ENCODE data around the gene CPEB4. TPM values are rescaled to one million over a fixed set of nuclear protein-coding genes. Genes with fewer than 3 reads are reported as not detected.

The CPEB4 gene
- total RNA-seq, 1 donor from 2014 or later = 14.1 TPM

DNA sequence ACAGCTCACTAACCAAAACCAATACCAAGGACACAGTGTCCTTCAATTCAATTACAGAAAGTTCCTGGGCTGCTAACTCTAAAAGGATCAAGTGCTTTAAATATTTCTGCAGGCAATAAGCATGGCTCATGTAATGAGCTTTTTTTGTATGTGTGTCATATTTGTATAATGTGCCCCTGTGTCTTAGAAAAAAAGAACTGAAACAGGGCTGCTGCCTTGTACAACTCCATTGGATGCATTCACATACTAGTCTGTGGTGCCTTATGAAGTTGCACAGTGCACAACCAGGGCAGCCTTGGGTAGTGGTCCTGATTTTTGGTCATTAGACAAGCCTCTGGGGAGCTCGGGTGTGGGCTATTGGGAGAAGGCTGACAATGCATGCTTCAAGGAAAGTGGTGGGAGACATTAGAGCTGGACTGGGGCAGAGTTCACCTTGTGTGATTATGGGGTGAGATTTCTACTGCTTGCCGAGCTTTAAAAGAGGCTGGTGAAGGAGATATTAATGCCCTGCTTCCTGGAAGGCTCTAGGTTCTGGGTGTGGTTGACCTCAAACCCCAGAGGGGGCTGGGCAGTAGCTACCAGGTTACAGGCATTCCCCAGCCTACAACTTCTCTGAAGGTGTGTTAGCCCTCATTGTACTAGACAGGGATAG, 3.6 kb upstream of the CPEB4 start:
- peaks cover 13% of the 10 kb centered on the region for H3K36me3 Mint-ChIP-seq (ENCODE audit: low read depth)
- peak overlapping the region; percentile 25 for H3K4me3 Mint-ChIP-seq
- peaks cover 57% of the 10 kb centered on the region for H3K4me1 Mint-ChIP-seq (ENCODE audit: low read depth)
- intact Hi-C loops (cut with micrococcal nuclease) = loop anchor here (5.0 to 10.0 kb wide), 4 partner anchors 102 to 1877 kb away; partner anchors contain the start of genes BNIP1, DUSP1 and FBXW11
- H3K27ac Mint-ChIP-seq = peak overlapping the region; percentile 53
- H3K9me3 Mint-ChIP-seq = peaks cover 25% of the 10 kb centered on the region
- no peaks in the 10 kb centered on the region for H3K27me3 Mint-ChIP-seq (ENCODE audit: insufficient read depth)
- DNase-seq (ENCODE audit: low spot score) = peak; percentile 43

GRCh38 chr5:173885054-173885443, 3.1 kb upstream of the CPEB4 start:
- H3K9me3 Mint-ChIP-seq = peaks cover 25% of the 10 kb centered on the region
- no peak overlapping the region for H3K27ac Mint-ChIP-seq
- H3K36me3 Mint-ChIP-seq (ENCODE audit: low read depth) = peaks cover 13% of the 10 kb centered on the region
- H3K27me3 Mint-ChIP-seq (ENCODE audit: insufficient read depth) = no peaks in the 10 kb centered on the region
- peaks cover 62% of the 10 kb centered on the region for H3K4me1 Mint-ChIP-seq (ENCODE audit: low read depth)
- peak overlapping the region; percentile 62 for H3K4me3 Mint-ChIP-seq
- intact Hi-C loops (cut with micrococcal nuclease) = loop anchor here (5.0 to 10.0 kb wide), 4 partner anchors 103 to 1878 kb away; partner anchors contain the start of genes BNIP1, DUSP1 and FBXW11
- DNase-seq (ENCODE audit: low spot score) = no peak

DNA sequence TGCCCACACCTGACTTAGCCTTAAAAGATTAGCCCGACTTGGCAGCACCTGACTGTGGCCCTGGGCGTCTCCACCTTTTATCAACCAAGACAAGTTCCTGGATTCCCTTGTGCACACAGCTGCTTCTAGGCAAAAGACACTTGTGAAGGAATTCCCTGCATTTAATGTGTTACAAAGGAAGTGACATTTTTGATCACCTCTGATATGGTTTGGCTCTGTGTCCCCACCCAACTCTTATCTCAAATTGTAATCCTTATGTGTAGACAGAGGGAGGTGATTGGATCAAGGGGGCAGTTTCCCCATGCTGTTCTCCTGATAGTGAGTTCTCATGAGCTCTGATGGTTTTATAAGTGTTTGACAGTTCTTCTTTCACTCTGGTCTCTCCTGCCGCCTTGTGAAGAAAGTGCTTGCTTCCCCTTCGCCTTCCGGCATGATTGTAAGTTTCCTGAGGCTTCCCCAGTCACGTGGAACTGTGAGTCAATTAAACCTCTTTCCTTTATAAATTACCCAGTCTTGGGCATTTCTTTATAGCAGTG, 2.6 kb upstream of the CPEB4 start:
- H3K4me1 Mint-ChIP-seq (ENCODE audit: low read depth) = peaks cover 67% of the 10 kb centered on the region
- H3K9me3 Mint-ChIP-seq = peaks cover 25% of the 10 kb centered on the region
- peak overlapping the region; percentile 62 for H3K4me3 Mint-ChIP-seq
- intact Hi-C loops (cut with micrococcal nuclease) = loop anchor here (2.0 to 10.0 kb wide), 5 partner anchors 65 to 1878 kb away; partner anchors contain the start of genes BNIP1, DUSP1 and FBXW11
- no peaks in the 10 kb centered on the region for H3K27me3 Mint-ChIP-seq (ENCODE audit: insufficient read depth)
- no peak for DNase-seq (ENCODE audit: low spot score)
- H3K27ac Mint-ChIP-seq = peak overlapping the region; percentile 45
- peaks cover 13% of the 10 kb centered on the region for H3K36me3 Mint-ChIP-seq (ENCODE audit: low read depth)

DNA sequence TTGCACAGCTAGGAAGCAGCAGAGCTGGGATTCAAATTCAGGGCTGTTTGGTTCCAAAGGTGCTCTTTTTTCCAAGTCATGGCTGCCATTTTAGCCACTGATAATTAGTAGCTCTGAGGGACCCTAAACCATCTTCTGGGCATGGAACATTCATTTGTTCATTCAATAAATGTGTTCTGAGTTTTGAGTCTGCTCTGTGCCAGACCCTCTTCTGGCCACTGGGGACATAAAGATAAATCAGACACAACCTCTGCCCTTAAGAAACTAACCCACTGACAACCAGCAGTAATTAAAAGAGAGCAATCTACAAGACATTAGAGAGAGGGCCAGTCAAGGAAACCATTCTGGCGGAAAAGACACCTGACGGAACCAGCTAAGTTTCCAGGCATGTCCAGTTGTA, 2.0 kb upstream of the CPEB4 start:
- Mint-ChIP-seq H3K36me3 (ENCODE audit: low read depth) (peaks cover 13% of the 10 kb centered on the region), H3K9me3 (peaks cover 25% of the 10 kb centered on the region), H3K27ac (no peak overlapping the region), H3K27me3 (ENCODE audit: insufficient read depth) (no peaks in the 10 kb centered on the region), H3K4me3 (no peak overlapping the region), H3K4me1 (ENCODE audit: low read depth) (peaks cover 71% of the 10 kb centered on the region)
- no peak for DNase-seq (ENCODE audit: low spot score)
- intact Hi-C loops (cut with micrococcal nuclease) = loop anchor here (2.0 to 10.0 kb wide), 5 partner anchors 65 to 1879 kb away; partner anchors contain the start of genes BNIP1, DUSP1 and FBXW11

GRCh38 chr5:173888473-173889131, 453 bp downstream of the CPEB4 start:
- H3K27me3 Mint-ChIP-seq (ENCODE audit: insufficient read depth) = no peaks in the 10 kb centered on the region
- intact Hi-C loops (cut with micrococcal nuclease) = loop anchor here (1.0 to 10.0 kb wide), 9 partner anchors 30 to 1881 kb away; partner anchors contain the start of genes BNIP1, BOD1, CREBRF and DUSP1
- H3K4me3 Mint-ChIP-seq = peak overlapping the region; percentile 91
- DNase-seq (ENCODE audit: low spot score) = no peak
- peak overlapping the region; percentile 98 for H3K27ac Mint-ChIP-seq
- H3K4me1 Mint-ChIP-seq (ENCODE audit: low read depth) = peaks cover 77% of the 10 kb centered on the region
- peaks cover 4% of the 10 kb centered on the region for H3K36me3 Mint-ChIP-seq (ENCODE audit: low read depth)
- H3K9me3 Mint-ChIP-seq = peaks cover 9% of the 10 kb centered on the region

- peaks cover 3% of the 10 kb centered on the region for H3K36me3 Mint-ChIP-seq (ENCODE audit: low read depth)
- peaks cover 69% of the 10 kb centered on the region for H3K4me1 Mint-ChIP-seq (ENCODE audit: low read depth)
- peak overlapping the region; percentile 91 for H3K4me3 Mint-ChIP-seq
- DNase-seq (ENCODE audit: low spot score) = no peak
- H3K27me3 Mint-ChIP-seq (ENCODE audit: insufficient read depth) = no peaks in the 10 kb centered on the region
- no peak overlapping the region for H3K27ac Mint-ChIP-seq
- H3K9me3 Mint-ChIP-seq = no peaks in the 10 kb centered on the region
- intact Hi-C loops (cut with micrococcal nuclease) = no loop called here
These were observed 2.2 kb downstream of the CPEB4 start for GRCh38 chr5:173890195-173890991.

DNA sequence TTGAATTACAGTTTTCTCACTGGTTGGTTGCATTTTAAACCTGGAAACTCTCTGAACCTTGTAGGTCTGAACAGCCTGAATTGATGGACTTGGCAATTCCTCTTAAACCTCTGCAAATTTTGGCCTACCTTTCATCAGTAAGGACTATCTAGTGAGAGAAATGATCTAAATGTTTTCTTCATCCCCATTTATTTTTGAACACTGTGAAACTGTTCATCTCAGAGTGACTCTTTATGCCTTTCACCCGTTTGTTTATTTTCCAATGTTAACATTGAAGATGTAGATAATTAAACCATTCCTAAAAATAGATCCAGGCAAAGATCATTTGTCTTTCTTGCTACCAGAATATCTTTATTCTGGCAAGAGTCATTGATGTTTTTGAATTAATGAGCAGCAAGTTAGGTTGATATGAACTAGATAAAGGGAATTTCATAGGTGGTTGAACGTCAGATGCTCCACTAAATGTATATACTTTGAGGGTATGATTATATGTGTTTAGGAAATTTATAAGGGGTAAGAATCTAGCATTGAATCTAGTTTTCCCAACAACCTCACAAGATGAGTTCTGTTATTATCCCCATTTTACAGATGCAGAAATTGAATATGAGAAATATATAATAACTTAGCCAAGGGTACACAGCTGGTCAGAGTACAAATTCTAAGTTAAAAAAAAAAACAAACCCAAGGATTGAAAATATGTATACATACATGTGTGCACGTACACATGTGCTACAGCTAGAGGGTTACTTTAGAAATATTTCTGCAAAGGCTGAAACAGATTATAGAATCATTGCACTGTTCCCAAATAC, 3.4 kb downstream of the CPEB4 start:
- H3K4me3 Mint-ChIP-seq = peak overlapping the region; percentile 66
- intact Hi-C loops (cut with micrococcal nuclease) = loop anchor here (1.0 kb wide), 1 partner anchor 12 kb away; no protein-coding TSS in a partner anchor
- H3K27ac Mint-ChIP-seq = no peak overlapping the region
- no peak for DNase-seq (ENCODE audit: low spot score)
- H3K4me1 Mint-ChIP-seq (ENCODE audit: low read depth) = peaks cover 59% of the 10 kb centered on the region
- no peaks in the 10 kb centered on the region for H3K27me3 Mint-ChIP-seq (ENCODE audit: insufficient read depth)
- H3K9me3 Mint-ChIP-seq = no peaks in the 10 kb centered on the region
- peaks cover 5% of the 10 kb centered on the region for H3K36me3 Mint-ChIP-seq (ENCODE audit: low read depth)

- Mint-ChIP-seq H3K9me3 (no peaks in the 10 kb centered on the region), H3K4me3 (no peak overlapping the region), H3K27me3 (ENCODE audit: insufficient read depth) (no peaks in the 10 kb centered on the region), H3K36me3 (ENCODE audit: low read depth) (peaks cover 5% of the 10 kb centered on the region), H3K27ac (no peak overlapping the region), H3K4me1 (ENCODE audit: low read depth) (peaks cover 44% of the 10 kb centered on the region)
- DNase-seq (ENCODE audit: low spot score) = no peak
- intact Hi-C loops (cut with micrococcal nuclease) = no loop called here
These were observed 5.0 kb downstream of the CPEB4 start for GRCh38 chr5:173893192-173893561.

- H3K27ac Mint-ChIP-seq = no peak overlapping the region
- H3K27me3 Mint-ChIP-seq (ENCODE audit: insufficient read depth) = no peaks in the 10 kb centered on the region
- peaks cover 8% of the 10 kb centered on the region for H3K36me3 Mint-ChIP-seq (ENCODE audit: low read depth)
- intact Hi-C loops (cut with micrococcal nuclease) = no loop called here
- no peak for DNase-seq (ENCODE audit: low spot score)
- H3K9me3 Mint-ChIP-seq = no peaks in the 10 kb centered on the region
- no peak overlapping the region for H3K4me3 Mint-ChIP-seq
- peaks cover 30% of the 10 kb centered on the region for H3K4me1 Mint-ChIP-seq (ENCODE audit: low read depth)
These were observed 7.4 kb downstream of the CPEB4 start for GRCh38 chr5:173895401-173896165.

GRCh38 chr5:173896631-173897030, 8.5 kb downstream of the CPEB4 start:
- Mint-ChIP-seq H3K4me1 (ENCODE audit: low read depth) (peaks cover 21% of the 10 kb centered on the region), H3K9me3 (no peaks in the 10 kb centered on the region), H3K27ac (no peak overlapping the region), H3K4me3 (no peak overlapping the region), H3K36me3 (ENCODE audit: low read depth) (peaks cover 10% of the 10 kb centered on the region), H3K27me3 (ENCODE audit: insufficient read depth) (no peaks in the 10 kb centered on the region)
- DNase-seq (ENCODE audit: low spot score) = no peak
- intact Hi-C loops (cut with micrococcal nuclease) = no loop called here

GRCh38 chr5:173901705-173902104, 13.6 kb downstream of the CPEB4 start:
- peaks cover 11% of the 10 kb centered on the region for H3K36me3 Mint-ChIP-seq (ENCODE audit: low read depth)
- H3K27me3 Mint-ChIP-seq (ENCODE audit: insufficient read depth) = no peaks in the 10 kb centered on the region
- no peak overlapping the region for H3K4me3 Mint-ChIP-seq
- intact Hi-C loops (cut with micrococcal nuclease) = no loop called here
- peaks cover 13% of the 10 kb centered on the region for H3K4me1 Mint-ChIP-seq (ENCODE audit: low read depth)
- DNase-seq (ENCODE audit: low spot score) = no peak
- H3K9me3 Mint-ChIP-seq = no peaks in the 10 kb centered on the region
- H3K27ac Mint-ChIP-seq = no peak overlapping the region

Measured in activated T-helper 1 cell treated with anti-CD3 and anti-CD28 coated beads, Interleukin-12 subunit alpha, Interleukin-12 subunit beta, Interleukin-2, Interleukin-4 antibody, amounts not matched to agents 30 ng/mL and 10 ng/mL and 1 ng/mL, durations not matched to agents 14 hours and 24 hours and 36 hours (primary cell).